Liver (tissue), 9 donors: ENCODE data around the gene SLC6A18. TPM values are rescaled to one million over a fixed set of nuclear protein-coding genes. Genes with fewer than 3 reads are reported as not detected.

Source experiments
- DNase-seq: peaks from one replicate; pipeline ENCODE4 v3.0.0-alpha.2; 2017; ENCODE audit warnings: low spot score
- H3K27ac ChIP-seq, 2 donors: one replicate each; pipeline ENCODE4 v1.7.0; 2013; ENCODE audit warnings: inconsistent platforms in 2 of 2, low read length in 2 of 2, control low read depth in 1 of 2, low read depth in 1 of 2, mild to moderate bottlenecking in 1 of 2
- H3K27me3 ChIP-seq, 4 donors: one replicate each; pipeline versions ENCODE4 v1.6.1 to v1.7.0; 2013; ENCODE audit warnings: low read length in 3 of 4, inconsistent platforms in 1 of 4, mild to moderate bottlenecking in 1 of 4, moderate library complexity in 1 of 4; ENCODE audit not compliant: control insufficient read depth in 4 of 4, insufficient read depth in 4 of 4
- H3K36me3 ChIP-seq, 4 donors: one replicate each; pipeline versions ENCODE4 v1.6.1 to v1.7.0; 2013; ENCODE audit warnings: low read length in 3 of 4, mild to moderate bottlenecking in 3 of 4, low read depth in 1 of 4, moderate library complexity in 1 of 4; ENCODE audit not compliant: control insufficient read depth in 4 of 4, insufficient read depth in 3 of 4
- H3K4me1 ChIP-seq, 4 donors: one replicate each; pipeline versions ENCODE4 v1.6.1 to v1.7.0; 2013; ENCODE audit warnings: low read length in 3 of 4, mild to moderate bottlenecking in 3 of 4, moderate library complexity in 1 of 4; ENCODE audit not compliant: control insufficient read depth in 4 of 4, insufficient read depth in 4 of 4
- H3K4me3 ChIP-seq, 3 donors: one replicate each; pipeline versions ENCODE4 v1.6.1 to v1.7.0; 2013; ENCODE audit warnings: low read length in 3 of 3, control low read depth in 1 of 3, low read depth in 1 of 3, mild to moderate bottlenecking in 1 of 3
- H3K9ac ChIP-seq, 2 donors: one replicate each; pipeline ENCODE4 v1.7.0; 2013; ENCODE audit warnings: low read length in 2 of 2, mild to moderate bottlenecking in 2 of 2, moderate library complexity in 2 of 2, control low read depth in 1 of 2, low read depth in 1 of 2
- H3K9me3 ChIP-seq, 4 donors: one replicate each; pipeline versions ENCODE4 v1.6.1 to v1.7.0; 2013; ENCODE audit warnings: low read length in 3 of 4; ENCODE audit not compliant: control insufficient read depth in 4 of 4
- EGR1 ChIP-seq, 2 donors: IDR thresholded peaks; 2 replicates each; pipeline ENCODE4 v1.6.1; 2016 to 2018; ENCODE audit warnings: antibody characterized with exemption in 2 of 2, low read depth in 2 of 2
- FOXA2 ChIP-seq: IDR thresholded peaks from 2 replicates; pipeline ENCODE4 v1.6.1; 2016; ENCODE audit warnings: antibody characterized with exemption
- GABPA ChIP-seq, 2 donors: IDR thresholded peaks in 1 of 2; conservative IDR thresholded peaks in 1 of 2; 2 replicates each; pipeline ENCODE4 v1.6.1; 2016; ENCODE audit warnings: antibody characterized with exemption in 2 of 2, mild to moderate bottlenecking in 1 of 2, moderate library complexity in 1 of 2
- HNF4A ChIP-seq, 2 donors: conservative IDR thresholded peaks; 2 replicates each; pipeline ENCODE4 v1.6.1; 2016; ENCODE audit warnings: antibody characterized with exemption in 2 of 2, mild to moderate bottlenecking in 2 of 2
- HNF4G ChIP-seq: IDR thresholded peaks from 2 replicates; pipeline ENCODE4 v1.6.1; 2016; ENCODE audit warnings: antibody characterized with exemption
- JUND ChIP-seq, 2 donors: IDR thresholded peaks; 2 replicates each; pipeline ENCODE4 v1.6.1; 2016; ENCODE audit warnings: antibody characterized with exemption in 2 of 2
- NR2F2 ChIP-seq: IDR thresholded peaks from 2 replicates; pipeline ENCODE4 v1.6.1; 2016; ENCODE audit warnings: antibody characterized with exemption
- RAD21 ChIP-seq, 2 donors: IDR thresholded peaks; 2 replicates each; pipeline ENCODE4 v1.6.1; 2016; ENCODE audit warnings: antibody characterized with exemption in 2 of 2, mild to moderate bottlenecking in 2 of 2
- RXRA ChIP-seq, 2 donors: IDR thresholded peaks; 2 replicates each; pipeline ENCODE4 v1.6.1; 2017 to 2018; ENCODE audit warnings: antibody characterized with exemption in 2 of 2, mild to moderate bottlenecking in 1 of 2
- SP1 ChIP-seq: IDR thresholded peaks from 2 replicates; pipeline ENCODE4 v1.6.1; 2018; ENCODE audit warnings: antibody characterized with exemption, mild to moderate bottlenecking
- TAF1 ChIP-seq: conservative IDR thresholded peaks from 2 replicates; pipeline ENCODE4 v1.6.1; 2016; ENCODE audit warnings: antibody characterized with exemption, mild to moderate bottlenecking
- WGBS: extraction: QIAGEN DNeasy Blood & Tissue Kit; methylation state at CpG from one replicate; pipeline ENCODE4 v1.1.7; 2013; 5-methylcytosine and 5-hydroxymethylcytosine counted together
- polyA plus RNA-seq, 2 donors: library from polyadenylated mRNA; stranded (reverse) in 1 of 2; unstranded in 1 of 2; fragments of 200-250 nt in 1 of 2; fragments of >200 nt in 1 of 2; fragmentation: Nextera tagmentation in 1 of 2; extraction: Ambion mirVana in 1 of 2; gene quantifications; one replicate each; pipeline versions ENCODE4 v1.2.1 to v1.2.3, GENCODE V29; 2013 to 2015
- total RNA-seq, 2 donors: library from RNA; depleted of rRNA; stranded (reverse); fragments of >200 nt; gene quantifications; one replicate each; pipeline ENCODE4 v1.2.3, GENCODE V29; 2014
- TF ChIP-seq, protein P1 (sequence below): IDR thresholded peaks from 2 replicates; pipeline ENCODE4 v1.6.1; 2016; ENCODE audit warnings: antibody characterized with exemption
- TF ChIP-seq, protein P2 (sequence below): fragments of 150-350 bp; IDR thresholded peaks from 2 replicates; pipeline ENCODE4 v1.5.1; 2017; ENCODE audit warnings: improper control_type of control experiment, low read depth, low read length; ENCODE audit not compliant: missing input control
- TF ChIP-seq, protein P3 (sequence below): IDR thresholded peaks from 2 replicates; pipeline ENCODE4 v1.6.1; 2016; ENCODE audit warnings: antibody characterized with exemption
- donor health status: healthy.
- donor health status: healthy.
- donor health status: healthy.
- donor health status: healthy.
- donor health status: healthy.

SLC6A18 gene
- total and polyA plus RNA-seq, 4 donors = not detected

DNA sequence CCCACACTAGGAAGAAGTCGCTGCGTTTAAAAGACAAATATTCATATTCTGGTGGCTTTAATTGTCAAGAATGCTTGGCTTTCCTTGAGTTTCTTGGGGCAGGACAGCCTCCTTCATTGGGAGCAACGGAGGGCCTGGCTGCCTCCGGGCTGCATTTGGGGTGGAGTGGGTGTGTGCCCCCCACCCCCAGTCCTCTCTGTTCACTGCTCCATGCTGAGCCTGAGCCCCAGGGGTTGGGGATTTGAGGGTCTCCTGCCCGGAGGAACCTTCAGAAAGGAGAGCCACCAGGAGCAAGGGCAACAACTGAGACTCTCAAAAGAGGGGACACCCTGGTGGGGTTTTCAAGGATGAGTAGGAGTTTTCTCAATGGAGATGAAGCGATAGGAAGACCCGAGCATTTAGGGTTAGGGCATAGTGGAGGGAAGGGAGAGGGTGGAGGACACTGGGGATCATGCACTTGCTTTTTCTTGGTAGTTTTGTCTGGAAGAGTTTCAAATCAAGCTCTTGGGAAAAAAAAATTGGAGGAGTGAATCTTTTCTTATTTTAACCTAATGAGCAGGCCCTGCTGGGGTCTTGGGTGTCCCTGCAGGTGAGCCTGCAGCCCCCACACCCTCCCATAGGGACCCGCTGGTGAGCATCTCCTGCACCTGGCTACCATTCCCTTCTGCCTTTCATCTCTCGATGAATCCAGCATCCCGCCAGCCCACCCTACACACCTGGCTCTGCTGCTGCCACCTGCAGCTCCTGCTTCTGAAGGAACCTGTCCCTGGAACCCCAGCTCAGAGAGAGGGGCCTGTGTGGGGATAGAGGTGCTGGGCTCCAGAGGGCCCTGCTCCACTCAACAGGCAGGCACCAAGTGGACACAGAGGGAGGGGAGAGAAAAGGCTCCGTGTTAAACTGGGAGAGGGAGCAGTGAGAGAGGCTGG, 19.7 kb upstream of the SLC6A18 start:
- H3K4me1 ChIP-seq = peaks cover 0 to 10% (median 4%) of the 10 kb centered on the region in 4 donors

DNA sequence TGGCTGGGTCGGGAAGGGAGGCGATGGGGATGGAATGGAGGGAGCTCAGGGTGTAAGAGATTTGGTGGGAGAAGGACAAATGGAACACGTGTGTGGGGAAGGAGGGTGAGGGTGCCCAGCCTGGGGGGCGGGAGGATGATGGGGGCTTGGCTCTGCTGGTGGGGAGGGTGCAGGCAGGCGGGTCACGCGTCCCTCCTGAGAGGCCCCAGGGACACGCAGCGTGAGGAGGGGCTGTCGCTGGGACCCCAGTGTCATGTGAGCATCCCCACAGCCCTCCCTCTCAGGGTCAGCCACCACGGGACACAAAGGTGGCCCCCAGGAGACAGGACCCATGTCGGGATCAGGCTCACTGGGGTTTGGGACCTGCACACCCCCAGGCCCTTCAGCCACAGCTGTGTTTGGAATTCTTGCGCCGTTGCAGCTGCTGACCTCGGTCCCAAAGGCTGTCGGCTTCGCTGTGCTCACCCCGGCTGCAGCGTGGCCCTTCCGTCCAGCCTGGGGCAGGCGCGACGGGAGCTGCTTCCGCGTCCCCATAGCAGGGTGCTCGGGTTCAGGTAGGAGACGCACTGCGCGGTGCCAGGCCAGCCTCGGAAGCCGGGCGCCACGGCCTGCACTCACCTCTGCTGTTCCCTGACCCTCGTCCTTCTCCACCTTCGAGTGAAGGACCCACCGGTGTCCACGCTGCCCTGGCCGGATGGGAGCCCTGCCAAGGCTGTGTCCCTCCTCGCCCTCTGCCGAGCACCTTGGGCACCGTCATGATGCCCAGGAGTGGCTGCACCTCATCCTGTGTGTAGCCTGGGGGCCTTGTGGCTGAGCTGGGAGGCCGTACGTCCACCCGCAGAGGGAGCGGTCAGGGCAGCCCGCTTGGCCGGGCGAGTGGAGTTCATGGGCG, 18.4 kb upstream of the SLC6A18 start:
- DNase-seq = no peak
- no peak overlapping the region for H3K27ac ChIP-seq
- 86% methylated on average over 49 of the region's 49 CpGs for WGBS
- TF ChIP-seq RXRA (IDR thresholded peaks at IDR 0.05) = no peak
- no peak for TF ChIP-seq HNF4G
- no peak for TF ChIP-seq HNF4A (conservative IDR thresholded peaks at IDR 0.05)
- no peak for TF ChIP-seq FOXA2
- H3K9me3 ChIP-seq = no peaks in the 10 kb centered on the region
- no peak overlapping the region for H3K9ac ChIP-seq
- H3K4me3 ChIP-seq = no peak overlapping the region
- H3K4me1 ChIP-seq = peaks cover 0 to 10% (median 4%) of the 10 kb centered on the region in 4 donors
- H3K36me3 ChIP-seq = no peaks in the 10 kb centered on the region
- no peaks in the 10 kb centered on the region for H3K27me3 ChIP-seq

More for the DNA sequence above, 19.7 kb upstream of the SLC6A18 start:
- Histone ChIP-seq H3K4me3 (no peak overlapping the region), H3K27me3 (no peaks in the 10 kb centered on the region), H3K9ac (no peak overlapping the region), H3K27ac (no peak overlapping the region), H3K9me3 (no peaks in the 10 kb centered on the region), H3K36me3 (no peaks in the 10 kb centered on the region)
- TF ChIP-seq, protein P1, sequence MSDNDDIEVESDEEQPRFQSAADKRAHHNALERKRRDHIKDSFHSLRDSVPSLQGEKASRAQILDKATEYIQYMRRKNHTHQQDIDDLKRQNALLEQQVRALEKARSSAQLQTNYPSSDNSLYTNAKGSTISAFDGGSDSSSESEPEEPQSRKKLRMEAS = no peak
- TF ChIP-seq RAD21 (IDR thresholded peaks at IDR 0.05) = no peak
- no peak for DNase-seq
- 79% methylated on average over 11 of the region's 11 CpGs for WGBS

DNA sequence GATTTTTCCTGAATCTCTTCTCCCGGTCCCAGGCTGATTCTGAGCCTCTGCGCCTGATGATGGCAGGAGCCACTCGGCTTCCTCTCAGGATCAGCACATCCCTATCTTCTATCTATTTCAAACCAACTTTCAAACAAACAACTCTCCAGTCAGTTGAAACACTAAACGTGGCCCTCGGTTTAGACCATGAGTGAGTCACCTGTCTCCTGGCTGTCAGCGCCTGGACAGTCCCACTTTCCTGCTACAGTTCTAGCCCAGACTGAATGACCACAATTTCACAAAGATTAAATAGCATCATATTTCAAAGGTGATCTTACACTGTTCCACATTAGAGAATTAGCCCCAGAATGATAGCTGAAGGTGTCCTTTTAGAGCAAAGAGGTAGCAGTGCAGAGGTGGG, 17.6 kb upstream of the SLC6A18 start:
- no peak overlapping the region for H3K4me3 ChIP-seq
- H3K4me1 ChIP-seq = peaks cover 0 to 10% (median 4%) of the 10 kb centered on the region in 4 donors
- TF ChIP-seq, protein P2, sequence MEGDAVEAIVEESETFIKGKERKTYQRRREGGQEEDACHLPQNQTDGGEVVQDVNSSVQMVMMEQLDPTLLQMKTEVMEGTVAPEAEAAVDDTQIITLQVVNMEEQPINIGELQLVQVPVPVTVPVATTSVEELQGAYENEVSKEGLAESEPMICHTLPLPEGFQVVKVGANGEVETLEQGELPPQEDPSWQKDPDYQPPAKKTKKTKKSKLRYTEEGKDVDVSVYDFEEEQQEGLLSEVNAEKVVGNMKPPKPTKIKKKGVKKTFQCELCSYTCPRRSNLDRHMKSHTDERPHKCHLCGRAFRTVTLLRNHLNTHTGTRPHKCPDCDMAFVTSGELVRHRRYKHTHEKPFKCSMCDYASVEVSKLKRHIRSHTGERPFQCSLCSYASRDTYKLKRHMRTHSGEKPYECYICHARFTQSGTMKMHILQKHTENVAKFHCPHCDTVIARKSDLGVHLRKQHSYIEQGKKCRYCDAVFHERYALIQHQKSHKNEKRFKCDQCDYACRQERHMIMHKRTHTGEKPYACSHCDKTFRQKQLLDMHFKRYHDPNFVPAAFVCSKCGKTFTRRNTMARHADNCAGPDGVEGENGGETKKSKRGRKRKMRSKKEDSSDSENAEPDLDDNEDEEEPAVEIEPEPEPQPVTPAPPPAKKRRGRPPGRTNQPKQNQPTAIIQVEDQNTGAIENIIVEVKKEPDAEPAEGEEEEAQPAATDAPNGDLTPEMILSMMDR = no peak
- TF ChIP-seq NR2F2 (no peak), JUND (IDR thresholded peaks at IDR 0.05) (no peak), EGR1 (IDR thresholded peaks at IDR 0.05; ENCODE audit: low read depth in 2 of 2) (no peak), GABPA (IDR thresholded peaks at IDR 0.05 in 1 of 2, conservative IDR thresholded peaks at IDR 0.05 in 1 of 2) (no peak), TAF1 (no peak), SP1 (no peak), HNF4G (no peak)
- TF ChIP-seq, protein P3, sequence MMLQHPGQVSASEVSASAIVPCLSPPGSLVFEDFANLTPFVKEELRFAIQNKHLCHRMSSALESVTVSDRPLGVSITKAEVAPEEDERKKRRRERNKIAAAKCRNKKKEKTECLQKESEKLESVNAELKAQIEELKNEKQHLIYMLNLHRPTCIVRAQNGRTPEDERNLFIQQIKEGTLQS = no peak
- H3K9me3 ChIP-seq = no peaks in the 10 kb centered on the region
- no peaks in the 10 kb centered on the region for H3K36me3 ChIP-seq
- 83% methylated on average over 6 of the region's 6 CpGs for WGBS
- no peak overlapping the region for H3K9ac ChIP-seq
- DNase-seq = no peak
- no peak overlapping the region for H3K27ac ChIP-seq
- H3K27me3 ChIP-seq = no peaks in the 10 kb centered on the region
